Liver (tissue), 3 donors: ENCODE results near the gene NBEAL2.

Experiments
- CTCF ChIP-seq: fragments of 150-350 bp; IDR thresholded peaks from 2 replicates; pipeline ENCODE4 v1.5.1; 2017; ENCODE audit warnings: improper control_type of control experiment, low read depth, low read length; ENCODE audit not compliant: missing input control
- HNF4G ChIP-seq: IDR thresholded peaks from 2 replicates; pipeline ENCODE4 v1.6.1; 2016; ENCODE audit warnings: antibody characterized with exemption
- MAX ChIP-seq: IDR thresholded peaks from 2 replicates; pipeline ENCODE4 v1.6.1; 2016; ENCODE audit warnings: antibody characterized with exemption
- YY1 ChIP-seq: IDR thresholded peaks from 2 replicates; pipeline ENCODE4 v1.6.1; 2016; ENCODE audit warnings: antibody characterized with exemption, mild to moderate bottlenecking
- donor health status: healthy.
- donor health status: healthy.

GRCh38 chr3:47018269-47018611, 38.8 kb downstream of the NBEAL2 start:
- TF ChIP-seq CTCF (no peak), HNF4G (no peak), YY1 (no peak), MAX (no peak)
